ENCODE measurements around the gene PIGV.

PIGV gene

GRCh38 chr1:26772687-26773086 is 15.1 kb upstream of the PIGV start:
- no peak for DNase-seq (ENCODE audit: low read depth, low spot score)

GRCh38 chr1:26774462-26774861 is 13.3 kb upstream of the PIGV start:
- DNase-seq (ENCODE audit: low read depth, low spot score) = no peak

GRCh38 chr1:26775666-26776065 is 12.1 kb upstream of the PIGV start:
- no peak for DNase-seq (ENCODE audit: low read depth, low spot score)

DNA sequence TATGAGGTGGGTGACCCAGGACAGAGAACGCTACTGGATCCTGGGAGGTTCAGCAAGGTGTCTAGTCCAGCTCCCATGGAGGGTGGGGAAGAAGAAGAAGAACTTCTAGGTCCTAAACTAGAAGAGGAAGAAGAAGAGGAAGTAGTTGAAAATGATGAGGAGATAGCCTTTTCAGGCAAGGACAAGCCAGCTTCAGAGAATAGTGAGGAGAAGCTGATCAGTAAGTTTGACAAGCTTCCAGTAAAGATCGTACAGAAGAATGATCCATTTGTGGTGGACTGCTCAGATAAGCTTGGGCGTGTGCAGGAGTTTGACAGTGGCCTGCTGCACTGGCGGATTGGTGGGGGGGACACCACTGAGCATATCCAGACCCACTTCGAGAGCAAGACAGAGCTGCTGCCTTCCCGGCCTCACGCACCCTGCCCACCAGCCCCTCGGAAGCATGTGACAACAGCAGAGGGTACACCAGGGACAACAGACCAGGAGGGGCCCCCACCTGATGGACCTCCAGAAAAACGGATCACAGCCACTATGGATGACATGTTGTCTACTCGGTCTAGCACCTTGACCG is 8.6 kb upstream of the PIGV start:
- DNase-seq (ENCODE audit: low read depth, low spot score) = no peak

DNA sequence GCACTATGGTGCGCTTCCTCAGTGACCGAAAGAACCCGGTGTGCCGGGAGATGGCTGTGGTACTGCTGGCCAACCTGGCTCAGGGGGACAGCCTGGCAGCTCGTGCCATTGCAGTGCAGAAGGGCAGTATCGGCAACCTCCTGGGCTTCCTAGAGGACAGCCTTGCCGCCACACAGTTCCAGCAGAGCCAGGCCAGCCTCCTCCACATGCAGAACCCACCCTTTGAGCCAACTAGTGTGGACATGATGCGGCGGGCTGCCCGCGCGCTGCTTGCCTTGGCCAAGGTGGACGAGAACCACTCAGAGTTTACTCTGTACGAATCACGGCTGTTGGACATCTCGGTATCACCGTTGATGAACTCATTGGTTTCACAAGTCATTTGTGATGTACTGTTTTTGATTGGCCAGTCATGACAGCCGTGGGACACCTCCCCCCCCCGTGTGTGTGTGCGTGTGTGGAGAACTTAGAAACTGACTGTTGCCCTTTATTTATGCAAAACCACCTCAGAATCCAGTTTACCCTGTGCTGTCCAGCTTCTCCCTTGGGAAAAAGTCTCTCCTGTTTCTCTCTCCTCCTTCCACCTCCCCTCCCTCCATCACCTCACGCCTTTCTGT is 7.3 kb upstream of the PIGV start:
- DNase-seq (ENCODE audit: low read depth, low spot score) = no peak

DNA sequence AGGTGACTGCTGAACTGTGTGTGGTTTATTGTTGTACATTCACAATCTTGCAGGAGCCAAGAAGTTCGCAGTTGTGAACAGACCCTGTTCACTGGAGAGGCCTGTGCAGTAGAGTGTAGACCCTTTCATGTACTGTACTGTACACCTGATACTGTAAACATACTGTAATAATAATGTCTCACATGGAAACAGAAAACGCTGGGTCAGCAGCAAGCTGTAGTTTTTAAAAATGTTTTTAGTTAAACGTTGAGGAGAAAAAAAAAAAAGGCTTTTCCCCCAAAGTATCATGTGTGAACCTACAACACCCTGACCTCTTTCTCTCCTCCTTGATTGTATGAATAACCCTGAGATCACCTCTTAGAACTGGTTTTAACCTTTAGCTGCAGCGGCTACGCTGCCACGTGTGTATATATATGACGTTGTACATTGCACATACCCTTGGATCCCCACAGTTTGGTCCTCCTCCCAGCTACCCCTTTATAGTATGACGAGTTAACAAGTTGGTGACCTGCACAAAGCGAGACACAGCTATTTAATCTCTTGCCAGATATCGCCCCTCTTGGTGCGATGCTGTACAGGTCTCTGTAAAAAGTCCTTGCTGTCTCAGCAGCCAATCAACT is 6.4 kb upstream of the PIGV start:
- no peak for DNase-seq (ENCODE audit: low read depth, low spot score)

DNA sequence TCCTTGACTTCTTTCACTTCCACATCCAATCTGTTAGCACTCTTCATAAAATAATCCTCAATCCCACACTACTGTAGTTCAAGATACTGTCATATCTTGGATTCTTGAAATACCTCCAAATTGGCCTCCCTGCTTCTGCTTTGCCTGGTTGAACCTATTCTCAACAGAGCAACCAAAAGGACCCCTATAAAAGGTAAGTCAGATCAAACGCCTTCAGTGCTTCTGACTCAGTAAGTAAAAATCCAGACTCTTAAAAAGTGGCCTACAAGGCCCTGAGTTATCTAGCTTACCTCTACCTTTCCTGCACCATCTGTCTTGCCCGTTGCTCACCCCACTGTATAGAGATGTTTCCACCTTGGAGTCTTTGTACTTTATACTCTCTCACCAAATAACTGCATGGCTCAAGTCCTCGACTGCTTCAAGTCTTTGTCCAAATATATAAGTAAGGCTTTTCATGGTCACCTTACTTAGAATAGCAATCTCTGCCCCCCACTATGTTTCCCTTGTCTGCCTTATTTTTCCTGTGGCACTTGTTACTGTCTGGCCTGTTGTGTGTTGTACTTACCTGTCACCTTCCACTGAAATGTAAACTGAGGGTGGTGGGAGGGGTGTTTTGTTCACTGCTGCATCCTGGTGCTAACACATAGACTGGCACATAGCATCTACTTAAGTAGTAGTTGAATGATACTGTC is 5.1 kb upstream of the PIGV start:
- no peak for DNase-seq (ENCODE audit: low read depth, low spot score)

GRCh38 chr1:26783646-26784022 is 4.1 kb upstream of the PIGV start:
- DNase-seq (ENCODE audit: low read depth, low spot score) = no peak

DNA sequence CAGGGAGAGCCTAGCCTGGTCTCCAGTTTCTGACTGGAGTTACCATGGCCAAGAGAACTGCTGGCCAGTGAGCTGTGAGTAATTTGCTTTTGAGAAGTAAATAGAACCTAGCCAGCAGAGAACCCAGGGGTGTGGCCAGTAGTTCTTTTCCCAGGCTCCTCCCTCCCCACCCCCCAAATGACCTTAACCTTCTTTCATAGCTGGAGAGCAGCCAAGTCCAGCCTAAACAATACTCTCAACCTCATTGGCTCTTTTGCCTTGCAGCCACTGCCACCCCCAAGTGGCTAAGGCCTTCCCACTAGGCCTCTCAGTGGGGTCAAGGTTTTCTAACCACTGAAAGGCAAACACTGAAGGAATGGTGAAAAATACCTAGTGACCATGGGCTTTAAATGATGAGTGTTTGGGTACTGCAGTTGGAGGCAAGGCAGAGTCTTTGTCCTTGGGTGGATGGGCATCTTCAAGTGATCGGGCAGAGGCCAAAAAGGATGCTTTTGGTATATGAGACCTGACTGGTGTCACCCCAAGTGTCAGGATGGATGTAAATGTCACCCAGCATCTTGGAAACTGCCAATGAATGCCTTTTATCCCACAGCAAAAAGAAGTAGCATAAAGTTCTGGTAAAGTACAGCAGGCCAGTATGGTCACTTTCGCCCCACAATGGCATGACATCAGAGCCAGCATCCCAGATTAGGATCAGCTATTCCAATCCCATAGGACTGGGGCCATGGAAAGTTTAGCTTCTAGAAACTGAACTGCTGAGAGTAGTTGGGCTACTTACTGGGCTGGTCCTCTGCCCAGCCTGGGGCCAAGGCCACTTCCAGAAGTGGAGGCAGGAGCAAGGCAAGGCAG is 3.5 kb upstream of the PIGV start:
- peak; percentile 81 for DNase-seq (ENCODE audit: low read depth, low spot score)

- DNase-seq (ENCODE audit: low read depth, low spot score) = no peak
Observed at GRCh38 chr1:26784886-26785285, 2.9 kb upstream of the PIGV start.

DNA sequence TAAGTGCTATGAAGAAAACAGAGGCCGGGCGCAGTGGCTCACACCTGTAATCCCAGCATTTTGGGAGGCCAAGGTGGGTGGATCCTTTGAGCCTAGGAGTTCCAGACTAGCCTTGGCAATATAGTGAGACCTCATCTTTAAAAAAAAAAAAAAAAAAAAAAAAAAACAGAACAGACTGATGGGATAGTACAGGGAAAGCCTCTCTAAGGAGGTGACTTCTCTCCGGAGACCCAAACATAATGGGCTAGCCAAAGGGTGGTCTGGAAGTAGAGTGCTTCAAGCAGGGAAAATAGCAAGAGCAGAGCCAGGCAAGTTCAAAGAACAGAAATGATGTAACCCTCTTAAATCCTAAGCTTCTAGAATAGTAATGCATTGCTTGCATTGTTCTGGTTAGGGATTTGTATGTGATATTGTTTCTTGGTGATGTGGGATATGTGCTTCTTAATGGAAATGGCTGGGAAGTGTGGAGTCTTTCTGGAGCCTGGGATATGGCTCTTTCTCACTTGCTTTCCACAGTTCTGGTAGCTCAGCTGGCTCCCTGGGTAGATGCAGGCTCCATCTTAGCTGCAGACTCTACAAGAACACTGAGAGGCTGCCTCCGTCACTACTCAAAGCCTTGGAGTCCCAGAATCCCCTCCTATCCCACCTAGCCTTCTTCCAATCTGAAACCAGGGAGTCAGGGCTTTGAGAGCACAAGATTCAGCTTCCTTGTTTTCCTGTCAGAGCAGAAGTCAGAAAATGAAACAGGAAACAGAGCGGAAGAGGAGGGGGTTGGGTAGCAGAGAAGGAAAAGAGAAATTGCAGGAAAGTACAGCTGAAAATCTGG is 1.9 kb upstream of the PIGV start:
- no peak for DNase-seq (ENCODE audit: low read depth, low spot score)

DNA sequence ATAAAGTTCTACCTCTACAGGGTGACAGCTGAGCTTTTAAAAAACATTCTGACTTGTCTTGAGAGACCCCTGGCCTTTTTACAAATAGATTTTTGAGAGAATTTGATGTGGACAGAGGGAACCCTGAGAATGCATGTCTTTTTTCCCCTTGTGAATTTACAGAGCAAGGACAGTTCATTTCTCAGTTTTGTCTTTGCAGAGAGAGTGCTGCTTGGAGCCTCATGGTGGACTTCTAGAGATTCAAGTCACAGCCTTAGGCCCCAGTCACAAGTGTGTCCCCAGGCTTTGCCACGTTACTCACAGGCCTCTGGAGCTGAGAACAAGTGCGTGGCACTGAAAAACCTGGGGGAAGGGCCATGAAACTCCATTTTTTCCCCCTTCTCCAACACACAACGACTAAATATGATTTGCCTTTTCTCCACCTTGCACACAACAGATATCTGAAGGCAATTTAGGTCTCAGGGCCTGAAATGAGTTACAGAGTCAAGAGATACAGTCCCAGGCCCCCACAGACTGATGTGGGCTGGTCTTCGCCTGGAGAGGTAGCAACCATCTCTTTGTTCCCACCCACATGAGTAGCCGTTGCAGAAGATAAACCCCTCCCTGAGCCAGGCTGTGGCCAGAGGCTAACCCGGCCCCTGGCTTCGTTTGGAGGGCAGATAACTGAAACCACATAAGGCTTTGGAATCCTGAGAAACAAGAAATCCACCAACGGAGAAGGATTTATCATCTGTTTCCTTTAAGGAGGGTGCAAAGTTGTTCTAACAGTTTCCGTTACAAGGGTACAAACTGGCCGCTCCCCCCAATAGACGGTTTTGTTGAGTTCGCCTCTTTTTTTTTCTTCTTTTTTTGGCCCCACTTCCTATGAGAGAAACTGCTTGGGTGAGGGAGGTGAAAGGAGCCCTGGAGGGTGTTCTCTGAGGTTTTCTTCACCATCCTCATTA is 1.0 kb upstream of the PIGV start:
- DNase-seq (ENCODE audit: low read depth, low spot score) = no peak

GRCh38 chr1:26787381-26787705 is 407 bp upstream of the PIGV start:
- no peak for DNase-seq (ENCODE audit: low read depth, low spot score)

GRCh38 chr1:26788515-26788785 is 700 bp downstream of the PIGV start:
- DNase-seq (ENCODE audit: low read depth, low spot score) = no peak

DNA sequence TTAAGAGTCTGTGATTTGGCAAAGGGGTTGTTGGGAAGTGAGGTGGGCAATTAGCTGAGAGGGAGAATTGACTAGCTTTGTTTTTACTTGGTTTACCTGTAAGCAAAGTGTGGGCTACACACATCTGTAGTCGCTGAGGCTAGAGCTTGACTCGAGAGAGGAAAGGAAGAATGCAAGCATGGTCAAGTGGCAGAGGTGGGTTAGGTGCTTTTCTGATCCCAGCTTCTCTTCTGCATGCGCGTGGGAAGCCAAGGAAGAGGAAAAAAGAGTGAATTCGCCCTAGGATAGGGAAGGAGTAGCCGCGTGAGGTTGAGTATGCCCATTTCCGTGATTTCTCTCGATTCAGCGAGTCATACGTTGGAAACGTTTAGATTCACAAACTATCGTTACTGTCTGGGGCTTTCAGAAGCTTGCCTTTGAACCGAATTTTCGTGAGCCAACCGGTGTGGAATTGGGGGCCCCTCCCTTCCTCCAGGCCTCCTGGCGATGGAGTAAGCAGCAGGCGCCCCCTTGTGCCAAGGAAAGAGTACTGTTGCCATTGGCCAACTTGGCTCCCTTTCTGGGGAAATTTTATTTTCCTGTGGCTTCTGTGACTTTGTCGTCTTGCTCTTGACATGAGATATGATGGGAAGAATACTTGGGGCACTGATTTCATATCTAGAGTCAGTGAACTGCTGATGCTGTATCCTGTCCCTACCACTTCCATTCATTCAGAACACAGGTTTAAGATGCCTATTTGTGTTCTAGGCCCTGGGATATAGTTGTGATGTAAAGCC is 1.3 kb downstream of the PIGV start:
- DNase-seq (ENCODE audit: low read depth, low spot score) = no peak

GRCh38 chr1:26789612-26789865 is 1.8 kb downstream of the PIGV start:
- DNase-seq (ENCODE audit: low read depth, low spot score) = no peak

- DNase-seq (ENCODE audit: low read depth, low spot score) = no peak
Observed at GRCh38 chr1:26789931-26790330, 2.2 kb downstream of the PIGV start.

DNA sequence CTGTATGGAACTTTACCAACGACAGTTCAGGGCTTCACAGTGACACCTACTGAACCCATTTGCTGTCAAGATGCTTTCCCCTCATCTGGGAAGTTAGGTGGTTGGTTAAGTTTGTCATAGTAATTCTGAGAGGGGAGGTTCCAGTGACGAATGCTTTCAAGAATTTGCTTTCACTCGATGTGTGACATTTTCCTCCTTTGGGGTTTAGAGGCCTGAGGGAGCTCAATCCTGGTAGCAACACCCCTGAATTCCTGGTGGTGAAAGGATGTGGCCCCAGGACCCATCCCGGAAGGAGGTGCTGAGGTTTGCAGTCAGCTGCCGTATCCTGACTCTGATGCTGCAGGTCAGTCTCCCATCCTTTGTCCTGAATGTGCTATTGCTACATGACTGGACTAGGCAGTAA is 2.8 kb downstream of the PIGV start:
- DNase-seq (ENCODE audit: low read depth, low spot score) = no peak

- no peak for DNase-seq (ENCODE audit: low read depth, low spot score)
Observed at GRCh38 chr1:26791148-26791547, 3.4 kb downstream of the PIGV start.

DNA sequence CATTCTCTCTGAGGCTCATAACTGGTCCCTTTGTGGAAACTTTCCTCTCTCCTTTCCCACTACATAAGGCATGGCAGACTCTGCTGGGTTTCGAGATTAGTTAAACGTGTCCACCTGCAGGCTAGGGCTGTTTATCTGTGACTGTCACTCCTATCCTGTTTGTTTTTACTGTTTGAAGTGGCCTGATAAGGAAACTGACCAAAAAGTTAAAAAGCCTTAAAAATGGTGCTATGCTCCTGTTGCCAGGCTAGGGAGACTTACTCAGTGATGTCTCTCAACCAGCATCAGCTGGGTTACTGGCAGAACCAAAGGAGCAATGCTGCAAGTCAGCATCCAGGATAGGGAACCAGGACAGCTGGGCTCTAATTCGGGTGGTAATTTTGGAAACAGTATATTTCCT is 3.9 kb downstream of the PIGV start:
- DNase-seq (ENCODE audit: low read depth, low spot score) = no peak

All from brain pericyte (primary cell).